ENCODE results near the gene CACNA1D. TPM values are rescaled to one million over a fixed set of nuclear protein-coding genes. Genes with fewer than 3 reads are reported as not detected.

The CACNA1D gene
- total RNA-seq, 2 donors from 2014 or later: 9.9 to 20.4 TPM

DNA sequence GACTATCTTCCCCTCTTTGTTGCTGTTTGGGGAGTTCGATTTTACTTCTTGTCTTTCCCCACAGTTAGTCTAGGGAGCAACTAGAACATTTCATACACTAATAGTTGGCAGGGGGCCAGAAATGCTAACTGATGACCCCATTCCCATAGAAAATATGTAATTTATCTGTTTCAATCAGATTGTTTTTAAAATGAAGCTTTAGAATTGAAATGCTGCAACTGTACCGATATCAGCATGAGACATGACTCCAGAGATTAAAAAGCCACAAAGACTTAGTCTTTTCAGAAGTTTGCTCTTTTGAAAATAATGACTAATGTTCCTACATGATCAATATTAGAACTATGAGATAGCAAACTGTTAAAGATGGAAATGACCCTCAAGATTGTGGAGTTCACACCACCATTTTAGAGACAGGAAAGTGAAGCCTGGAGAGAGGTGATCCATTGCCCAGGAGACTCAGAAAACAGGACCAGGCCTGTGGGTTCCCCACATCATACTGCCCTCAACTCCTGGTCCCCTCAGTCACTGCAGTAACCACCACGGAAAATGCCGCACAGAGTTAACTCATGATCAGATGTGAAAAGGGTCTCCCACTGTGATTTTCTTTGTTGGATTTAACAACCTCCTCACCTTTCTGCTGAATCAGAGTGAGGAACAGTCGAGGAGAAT is 221.5 kb downstream of the CACNA1D start:
- H3K9me3 ChIP-seq: no peaks in the 10 kb centered on the region
- no peak overlapping the region for H3K27ac ChIP-seq
- H3K4me1 ChIP-seq: no peaks in the 10 kb centered on the region
- no peaks in the 10 kb centered on the region for H3K36me3 ChIP-seq (replicated peaks in 1 of 2; ENCODE audit: insufficient read depth in 1 of 2, low read depth in 2 of 2)
- 61 to 67% methylated on average over 5 of the region's 5 CpGs for WGBS, 2 donors
- H3K4me3 ChIP-seq: no peak overlapping the region
- ATAC-seq: no peak
- TF ChIP-seq POLR2A (IDR thresholded peaks at IDR 0.05): no peak
- H3K27me3 ChIP-seq: no peaks in the 10 kb centered on the region
- DNase-seq: no peak
- intact Hi-C loops (cut with DNase I): loop anchor here (10.0 kb wide), 1 partner anchor 421 kb away; no protein-coding TSS in a partner anchor

DNA sequence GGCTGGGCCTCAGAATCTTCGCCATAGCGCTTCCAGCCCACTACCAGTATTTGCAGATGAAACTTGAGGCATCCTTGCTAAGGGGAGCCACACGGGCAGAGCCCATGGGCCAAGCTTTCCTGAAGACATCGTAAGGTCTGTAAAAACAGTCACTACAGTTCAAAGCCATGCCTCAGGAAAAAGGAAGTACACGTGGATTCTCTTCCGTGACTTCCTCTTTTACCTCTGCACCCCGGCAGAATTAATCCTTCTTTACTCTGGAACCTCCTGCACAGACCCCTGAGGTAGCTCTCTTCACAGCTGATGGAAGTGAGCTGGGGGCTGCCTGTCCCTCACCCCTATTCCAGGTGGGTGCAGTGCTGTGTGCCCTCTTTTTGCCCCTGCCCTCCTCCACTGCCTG is 222.6 kb downstream of the CACNA1D start:
- DNase-seq: no peak
- intact Hi-C loops (cut with DNase I): loop anchor here (10.0 kb wide), 1 partner anchor 422 kb away; no protein-coding TSS in a partner anchor
- Histone ChIP-seq H3K4me3 (no peak overlapping the region), H3K27me3 (no peaks in the 10 kb centered on the region), H3K4me1 (no peaks in the 10 kb centered on the region), H3K9me3 (no peaks in the 10 kb centered on the region), H3K36me3 (replicated peaks in 1 of 2; ENCODE audit: insufficient read depth in 1 of 2, low read depth in 2 of 2) (no peaks in the 10 kb centered on the region), H3K27ac (no peak overlapping the region)
- ATAC-seq: no peak
- 64 to 85% methylated on average over 7 of the region's 7 CpGs for WGBS, 2 donors
- TF ChIP-seq POLR2A (IDR thresholded peaks at IDR 0.05): no peak
- TF ChIP-seq, protein P1, sequence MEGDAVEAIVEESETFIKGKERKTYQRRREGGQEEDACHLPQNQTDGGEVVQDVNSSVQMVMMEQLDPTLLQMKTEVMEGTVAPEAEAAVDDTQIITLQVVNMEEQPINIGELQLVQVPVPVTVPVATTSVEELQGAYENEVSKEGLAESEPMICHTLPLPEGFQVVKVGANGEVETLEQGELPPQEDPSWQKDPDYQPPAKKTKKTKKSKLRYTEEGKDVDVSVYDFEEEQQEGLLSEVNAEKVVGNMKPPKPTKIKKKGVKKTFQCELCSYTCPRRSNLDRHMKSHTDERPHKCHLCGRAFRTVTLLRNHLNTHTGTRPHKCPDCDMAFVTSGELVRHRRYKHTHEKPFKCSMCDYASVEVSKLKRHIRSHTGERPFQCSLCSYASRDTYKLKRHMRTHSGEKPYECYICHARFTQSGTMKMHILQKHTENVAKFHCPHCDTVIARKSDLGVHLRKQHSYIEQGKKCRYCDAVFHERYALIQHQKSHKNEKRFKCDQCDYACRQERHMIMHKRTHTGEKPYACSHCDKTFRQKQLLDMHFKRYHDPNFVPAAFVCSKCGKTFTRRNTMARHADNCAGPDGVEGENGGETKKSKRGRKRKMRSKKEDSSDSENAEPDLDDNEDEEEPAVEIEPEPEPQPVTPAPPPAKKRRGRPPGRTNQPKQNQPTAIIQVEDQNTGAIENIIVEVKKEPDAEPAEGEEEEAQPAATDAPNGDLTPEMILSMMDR (IDR thresholded peaks at IDR 0.05): no peak

DNA sequence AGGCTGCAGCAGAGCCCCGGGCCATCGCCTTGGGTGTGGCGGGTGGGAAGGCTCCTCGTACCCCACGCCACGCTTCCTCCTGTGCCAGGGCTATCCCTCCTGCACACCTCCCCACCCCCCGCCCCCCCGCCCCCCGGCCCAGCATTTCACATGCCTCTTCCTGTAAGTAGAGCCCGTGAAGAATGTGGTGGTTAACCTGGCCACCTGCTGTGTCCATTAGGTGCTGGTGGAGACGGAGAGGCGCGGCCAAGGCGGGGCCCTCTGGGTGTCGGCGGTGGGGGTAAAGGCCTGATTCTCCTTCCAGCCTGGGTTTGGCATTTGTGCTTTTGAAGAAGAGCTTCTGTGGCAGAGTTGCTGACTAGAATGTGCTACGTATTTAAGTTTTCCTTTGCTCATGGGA is 224.1 kb downstream of the CACNA1D start:
- DNase-seq (no peak), ATAC-seq (no peak)
- intact Hi-C loops (cut with DNase I): loop anchor here (10.0 kb wide), 1 partner anchor 424 kb away; no protein-coding TSS in a partner anchor
- 83% methylated on average over 12 to 17 of the region's 17 CpGs for WGBS, 2 donors
- Histone ChIP-seq H3K4me1 (no peaks in the 10 kb centered on the region), H3K27ac (no peak overlapping the region), H3K27me3 (no peaks in the 10 kb centered on the region), H3K9me3 (no peaks in the 10 kb centered on the region), H3K4me3 (no peak overlapping the region), H3K36me3 (replicated peaks in 1 of 2; ENCODE audit: insufficient read depth in 1 of 2, low read depth in 2 of 2) (no peaks in the 10 kb centered on the region)
- TF ChIP-seq, protein P1 (IDR thresholded peaks at IDR 0.05): no peak
- no peak for TF ChIP-seq POLR2A (IDR thresholded peaks at IDR 0.05)

DNA sequence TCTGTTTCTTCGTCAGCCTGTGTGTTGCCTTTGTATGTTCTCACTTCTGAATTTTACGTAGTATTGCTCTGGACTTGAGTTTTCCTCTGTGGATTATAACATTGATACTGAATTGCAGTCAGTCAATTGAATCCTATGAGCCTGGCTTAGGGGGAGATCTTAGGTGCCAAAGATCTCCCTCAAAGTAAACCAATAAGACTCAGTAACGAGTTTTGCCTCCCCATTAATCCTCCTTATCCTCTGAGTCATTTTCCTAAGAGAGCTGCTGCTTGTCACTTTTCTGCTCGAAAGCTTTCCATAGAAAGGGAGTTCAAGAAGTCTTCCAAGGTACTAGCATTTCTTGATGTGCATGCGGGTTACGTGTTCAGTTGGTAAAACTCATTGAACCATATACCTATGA is 225.4 kb downstream of the CACNA1D start:
- H3K36me3 ChIP-seq (replicated peaks in 1 of 2; ENCODE audit: insufficient read depth in 1 of 2, low read depth in 2 of 2): no peaks in the 10 kb centered on the region
- intact Hi-C loops (cut with DNase I): loop anchor here (10.0 kb wide), 1 partner anchor 425 kb away; no protein-coding TSS in a partner anchor
- ATAC-seq (no peak), DNase-seq (no peak)
- TF ChIP-seq, protein P1 (IDR thresholded peaks at IDR 0.05): no peak
- TF ChIP-seq POLR2A (IDR thresholded peaks at IDR 0.05): no peak
- H3K4me3 ChIP-seq: no peak overlapping the region
- 84 to 89% methylated on average over 6 of the region's 6 CpGs for WGBS, 2 donors
- no peaks in the 10 kb centered on the region for H3K9me3 ChIP-seq
- no peaks in the 10 kb centered on the region for H3K27me3 ChIP-seq
- H3K27ac ChIP-seq: no peak overlapping the region
- no peaks in the 10 kb centered on the region for H3K4me1 ChIP-seq

DNA sequence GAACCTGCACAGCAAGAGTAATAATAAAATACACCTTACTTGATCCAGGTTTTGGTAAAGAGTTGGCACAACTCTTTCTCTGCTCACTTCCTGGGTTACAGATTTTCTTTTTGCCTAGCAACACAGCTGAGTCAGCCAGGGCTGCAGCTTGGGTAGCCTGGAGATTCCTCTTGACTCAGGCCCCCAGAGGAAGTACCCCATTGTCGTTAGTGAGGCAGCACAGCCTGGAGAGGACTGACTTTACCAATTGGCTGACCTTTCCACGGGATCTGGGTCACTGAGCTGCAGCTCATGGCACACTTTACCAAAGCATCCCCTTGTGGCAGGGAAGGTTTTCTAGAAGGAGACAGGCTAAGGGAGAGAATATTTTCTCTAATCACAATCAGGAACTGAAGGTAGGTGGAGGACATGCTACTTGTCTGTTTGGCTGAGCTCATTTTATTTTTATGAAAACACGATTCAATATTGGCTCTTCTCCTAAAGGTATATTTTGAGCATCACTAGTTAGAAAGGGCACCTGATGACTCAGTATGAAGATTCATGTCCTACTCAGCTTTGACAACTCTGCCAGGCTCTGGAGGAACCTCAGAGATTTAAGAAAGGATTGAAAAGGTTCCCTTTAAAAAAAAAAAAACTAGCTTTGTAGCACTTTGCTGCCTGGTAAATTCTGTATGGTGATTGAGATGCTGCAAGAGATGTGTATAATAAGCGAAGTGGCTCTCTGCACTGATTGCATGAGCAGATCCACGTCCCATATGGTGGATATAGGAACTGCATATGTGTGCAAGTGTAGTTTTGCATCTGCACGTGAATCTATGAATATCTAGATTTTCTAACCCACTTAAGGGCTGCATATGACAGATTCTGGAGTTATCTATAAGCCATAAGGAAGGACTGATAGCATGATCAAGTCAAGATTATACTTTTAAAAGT is 227.0 kb downstream of the CACNA1D start:
- no peaks in the 10 kb centered on the region for H3K9me3 ChIP-seq
- no peaks in the 10 kb centered on the region for H3K27me3 ChIP-seq
- H3K4me3 ChIP-seq: no peak overlapping the region
- no peak for ATAC-seq
- WGBS, 2 donors: 49 to 54% methylated on average over 6 of the region's 6 CpGs
- no peak for TF ChIP-seq POLR2A (IDR thresholded peaks at IDR 0.05)
- TF ChIP-seq, protein P1 (IDR thresholded peaks at IDR 0.05): no peak
- no peaks in the 10 kb centered on the region for H3K4me1 ChIP-seq
- DNase-seq: no peak
- no peak overlapping the region for H3K27ac ChIP-seq
- no peaks in the 10 kb centered on the region for H3K36me3 ChIP-seq (replicated peaks in 1 of 2; ENCODE audit: insufficient read depth in 1 of 2, low read depth in 2 of 2)
- intact Hi-C loops (cut with DNase I): no loop called here

Data from body of pancreas (tissue), 4 donors.